ENCODE measurements around the gene ADNP.

GRCh38 chr20:50916934-50917333 is 14.3 kb downstream of the ADNP start:
- TF ChIP-seq CTCF (conservative IDR thresholded peaks at IDR 0.05; ENCODE audit: low read length) (no peak), EZH2phosphoT487 (IDR thresholded peaks at IDR 0.05; ENCODE audit: borderline replicate concordance) (no peak)

All from Loucy (cell line).